Keratinocyte (primary cell): ENCODE results near the gene HCN2. TPM values are rescaled to one million over a fixed set of nuclear protein-coding genes. Genes with fewer than 3 reads are reported as not detected.

Experiments used
- DNase-seq: peaks from one replicate; pipeline ENCODE4 v3.0.0-alpha.2; 2011; ENCODE audit warnings: low read depth, missing footprints, low spot score
- FAIRE-seq: peaks from 2 replicates; lab custom pipeline; 2011; peaks lifted over from hg19 to GRCh38; lab: Jason Lieb, UNC
- H2AFZ ChIP-seq: 2 replicates; pipeline ENCODE4 v1.6.0; 2012; ENCODE audit warnings: low read length, control low read depth, inconsistent platforms; ENCODE audit not compliant: control insufficient read depth
- H3K27ac ChIP-seq: 2 replicates; pipeline ENCODE4 v1.5.1; 2011; ENCODE audit warnings: low read length; ENCODE audit not compliant: control insufficient read depth, insufficient read depth
- H3K27me3 ChIP-seq: 3 replicates; pipeline ENCODE4 v1.6.0; 2011; ENCODE audit warnings: low read length; ENCODE audit not compliant: control insufficient read depth, insufficient read depth; ENCODE audit errors: extremely low read depth
- H3K36me3 ChIP-seq, 2 experiments: 2 replicates in 1 of 2; 3 replicates in 1 of 2; pipeline ENCODE4 v1.5.1; 2011; ENCODE audit warnings: low read length in 2 of 2, mild to moderate bottlenecking in 1 of 2; ENCODE audit not compliant: control insufficient read depth in 2 of 2, insufficient read depth in 2 of 2; ENCODE audit errors: extremely low read depth in 1 of 2
- H3K4me1 ChIP-seq: 3 replicates; pipeline ENCODE4 v1.5.1; 2011; ENCODE audit warnings: low read length; ENCODE audit not compliant: control insufficient read depth, insufficient read depth; ENCODE audit errors: extremely low read depth
- H3K4me2 ChIP-seq: 3 replicates; pipeline ENCODE4 v1.6.0; 2011; ENCODE audit warnings: low read depth, low read length; ENCODE audit not compliant: control insufficient read depth, insufficient read depth; ENCODE audit errors: extremely low read depth
- H3K4me3 ChIP-seq, 3 experiments: fragments of 200-600 bp in 1 of 3; sonication (generic) in 1 of 3; 2 replicates in 2 of 3; 3 replicates in 1 of 3; pipeline ENCODE4 v1.5.1; 2011 to 2016; ENCODE audit warnings: low read length in 3 of 3, mild to moderate bottlenecking in 3 of 3, control low read depth in 2 of 3, inconsistent platforms in 1 of 3, low read depth in 1 of 3, mixed read lengths in 1 of 3, mixed run types in 1 of 3, moderate library complexity in 1 of 3; ENCODE audit not compliant: control insufficient read depth in 2 of 3, insufficient read depth in 2 of 3; ENCODE audit errors: extremely low read depth in 1 of 3
- H3K79me2 ChIP-seq: 2 replicates; pipeline ENCODE4 v1.6.0; 2012; ENCODE audit warnings: low read length; ENCODE audit not compliant: control insufficient read depth, insufficient read depth
- H3K9ac ChIP-seq: 3 replicates; pipeline ENCODE4 v1.6.0; 2011; ENCODE audit warnings: low read length; ENCODE audit not compliant: control insufficient read depth, insufficient read depth; ENCODE audit errors: extremely low read depth
- H3K9me1 ChIP-seq: 3 replicates; pipeline ENCODE4 v1.6.0; 2011; ENCODE audit warnings: low read length; ENCODE audit not compliant: control insufficient read depth, insufficient read depth; ENCODE audit errors: extremely low read depth
- H3K9me3 ChIP-seq: 2 replicates; pipeline ENCODE4 v1.5.1; 2012; ENCODE audit warnings: low read depth, low read length; ENCODE audit not compliant: control insufficient read depth
- H4K20me1 ChIP-seq: 3 replicates; pipeline ENCODE4 v1.6.0; 2011; ENCODE audit warnings: low read length; ENCODE audit not compliant: control insufficient read depth, insufficient read depth; ENCODE audit errors: extremely low read depth
- EZH2 ChIP-seq: IDR thresholded peaks from one replicate; pipeline ENCODE4 v1.6.1; 2012; ENCODE audit warnings: inconsistent platforms, mild to moderate bottlenecking, low read length, moderate library complexity
- dilution Hi-C: fragments of 300-500 bp; cut with MboI; formaldehyde crosslinking; loops from one replicate; pipeline ENCODE4 v1.7.0; 2020; ENCODE audit warnings: low sequenced_read_pairs; ENCODE audit not compliant: extremely low pct_ligation_motif_present
- polyA plus RNA-seq, 5 experiments: library from polyadenylated mRNA; depleted of rRNA in 3 of 5; stranded (reverse) in 3 of 5; stranded (forward) in 1 of 5; unstranded in 1 of 5; fragments of >200 nt; gene quantifications; 1 replicate in 1 of 5; 2 replicates in 3 of 5; 3 replicates in 1 of 5; pipeline versions ENCODE4 v1.2.1 to v1.2.3, GENCODE V29; 2011 to 2012; ENCODE audit warnings: missing spikeins in 2 of 5, low read depth in 1 of 5, low replicate concordance in 1 of 5
- TF ChIP-seq, protein P1 (sequence below), 3 experiments: IDR thresholded peaks in 1 of 3; conservative IDR thresholded peaks in 1 of 3; optimal IDR thresholded peaks in 1 of 3; 2 replicates in 2 of 3; 3 replicates in 1 of 3; pipeline versions ENCODE3 to v1.5.1; 2011; ENCODE audit warnings: low read length in 3 of 3, mild to moderate bottlenecking in 3 of 3, moderate library complexity in 2 of 3, control low read depth in 1 of 3, inconsistent platforms in 1 of 3; ENCODE audit not compliant: insufficient read depth in 2 of 3; ENCODE audit errors: extremely low read depth in 1 of 3

The HCN2 gene
- polyA plus RNA-seq, 1 donor (not counting 4 experiments of a cell fraction or from before 2014, with no cell fraction given), result 0.13 TPM

DNA sequence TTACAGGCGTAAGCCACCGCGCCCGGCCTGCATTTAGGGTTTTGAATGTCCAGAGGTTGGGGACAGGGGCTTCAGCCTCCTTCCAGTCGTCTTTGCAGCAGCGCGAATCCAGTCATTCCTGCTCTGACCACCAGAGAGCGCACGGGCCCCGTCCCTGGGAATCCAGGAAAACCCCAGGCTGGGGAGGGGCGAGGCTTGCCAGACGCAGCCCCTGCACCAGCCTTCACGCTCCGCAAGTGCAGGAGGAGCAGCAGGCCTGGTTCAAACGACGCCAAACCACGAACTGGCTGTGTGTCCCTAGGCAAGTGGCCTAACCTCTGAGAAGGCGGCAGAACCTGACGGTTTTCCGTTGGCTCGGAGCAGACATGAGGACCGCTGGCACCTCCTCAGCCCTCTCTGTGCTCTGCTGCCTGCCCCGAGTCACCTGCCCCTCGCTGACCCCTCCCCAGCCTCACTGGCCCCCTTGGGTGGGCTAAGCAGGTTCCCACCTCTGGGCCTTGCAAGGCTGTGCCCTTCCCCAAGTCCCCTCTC lies 75.3 kb downstream of the HCN2 start:
- Histone ChIP-seq H3K4me2 (peak overlapping the region; percentile 74), H3K36me3 (no peaks in the 10 kb centered on the region), H3K9me1 (no peaks in the 10 kb centered on the region), H3K9me3 (no peaks in the 10 kb centered on the region), H3K4me1 (peaks cover 30% of the 10 kb centered on the region), H3K27ac (no peak overlapping the region), H3K9ac (no peak overlapping the region), H4K20me1 (peaks cover 16% of the 10 kb centered on the region), H3K79me2 (peaks cover 32% of the 10 kb centered on the region), H3K4me3 (peak overlapping the region in 1 of 3 experiments; percentile 37), H2AFZ (peak overlapping the region; percentile 82), H3K27me3 (no peaks in the 10 kb centered on the region)
- dilution Hi-C loops, result no loop called here
- no peak for TF ChIP-seq EZH2
- TF ChIP-seq, protein P1, sequence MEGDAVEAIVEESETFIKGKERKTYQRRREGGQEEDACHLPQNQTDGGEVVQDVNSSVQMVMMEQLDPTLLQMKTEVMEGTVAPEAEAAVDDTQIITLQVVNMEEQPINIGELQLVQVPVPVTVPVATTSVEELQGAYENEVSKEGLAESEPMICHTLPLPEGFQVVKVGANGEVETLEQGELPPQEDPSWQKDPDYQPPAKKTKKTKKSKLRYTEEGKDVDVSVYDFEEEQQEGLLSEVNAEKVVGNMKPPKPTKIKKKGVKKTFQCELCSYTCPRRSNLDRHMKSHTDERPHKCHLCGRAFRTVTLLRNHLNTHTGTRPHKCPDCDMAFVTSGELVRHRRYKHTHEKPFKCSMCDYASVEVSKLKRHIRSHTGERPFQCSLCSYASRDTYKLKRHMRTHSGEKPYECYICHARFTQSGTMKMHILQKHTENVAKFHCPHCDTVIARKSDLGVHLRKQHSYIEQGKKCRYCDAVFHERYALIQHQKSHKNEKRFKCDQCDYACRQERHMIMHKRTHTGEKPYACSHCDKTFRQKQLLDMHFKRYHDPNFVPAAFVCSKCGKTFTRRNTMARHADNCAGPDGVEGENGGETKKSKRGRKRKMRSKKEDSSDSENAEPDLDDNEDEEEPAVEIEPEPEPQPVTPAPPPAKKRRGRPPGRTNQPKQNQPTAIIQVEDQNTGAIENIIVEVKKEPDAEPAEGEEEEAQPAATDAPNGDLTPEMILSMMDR (optimal IDR thresholded peaks at IDR 0.05 in 1 of 3, IDR thresholded peaks at IDR 0.05 in 1 of 3, conservative IDR thresholded peaks at IDR 0.05 in 1 of 3; ENCODE audit: extremely low read depth in 1 of 3, insufficient read depth in 2 of 3, low read length in 3 of 3), result peak; percentile 80 to 97 (median 91)
- no peak for DNase-seq
- FAIRE-seq, result no peak

Other genes starting within 250 kb of the HCN2 start
- gene MIER2, start 245.1 kb upstream of the HCN2 start, polyA plus RNA-seq, result 16.3 to 21.9 TPM (median 18.4 TPM) in 3 replicates
- 1.6 to 4.1 TPM (median 2.6 TPM) in 3 replicates for gene C2CD4C, start 180.7 kb upstream of the HCN2 start, polyA plus RNA-seq
- gene SHC2, start 128.8 kb upstream of the HCN2 start, polyA plus RNA-seq, result 2.2 to 9.9 TPM (median 2.5 TPM) in 3 replicates
- 0.05 to 0.12 TPM (median 0.07 TPM) in 3 replicates for gene MADCAM1, start 93.4 kb upstream of the HCN2 start, polyA plus RNA-seq
- gene TPGS1, start 82.4 kb upstream of the HCN2 start, polyA plus RNA-seq, result 1.4 to 3.3 TPM (median 1.9 TPM) in 3 replicates
- gene CDC34, start 58.1 kb upstream of the HCN2 start, polyA plus RNA-seq, result 47.5 to 72.0 TPM (median 48.6 TPM) in 3 replicates
- gene GZMM, start 45.8 kb upstream of the HCN2 start, polyA plus RNA-seq, result not detected in 3 replicates
- gene BSG, start 17.3 kb upstream of the HCN2 start, polyA plus RNA-seq, result 388 to 552 TPM (median 537 TPM) in 3 replicates
- 20.9 to 53.6 TPM (median 33.3 TPM) in 3 replicates for gene POLRMT, start 43.7 kb downstream of the HCN2 start, polyA plus RNA-seq
- 0.05 TPM in 1 of 3 replicates, not detected in the others for gene FGF22, start 50.0 kb downstream of the HCN2 start, polyA plus RNA-seq
- gene RNF126, start 73.3 kb downstream of the HCN2 start, polyA plus RNA-seq, result 8.2 to 30.0 TPM (median 14.8 TPM) in 3 replicates
- 54.4 to 105 TPM (median 66.0 TPM) in 3 replicates for gene FSTL3, start 86.5 kb downstream of the HCN2 start, polyA plus RNA-seq
- not detected in 3 replicates for gene PRSS57, start 105.6 kb downstream of the HCN2 start, polyA plus RNA-seq
- gene PALM, start 119.1 kb downstream of the HCN2 start, polyA plus RNA-seq, result 0.09 to 0.46 TPM in 2 of 3 replicates, not detected in the other
- 17.5 to 25.4 TPM (median 25.0 TPM) in 3 replicates for gene MISP, start 161.2 kb downstream of the HCN2 start, polyA plus RNA-seq
- gene PTBP1, start 207.6 kb downstream of the HCN2 start, polyA plus RNA-seq, result 117 to 180 TPM (median 130 TPM) in 3 replicates
- 0.02 to 0.08 TPM in 2 of 3 replicates, not detected in the other for gene PLPPR3, start 232.1 kb downstream of the HCN2 start, polyA plus RNA-seq
- not detected in 3 replicates for gene AZU1, start 238.0 kb downstream of the HCN2 start, polyA plus RNA-seq